Esophagus squamous epithelium (tissue), 4 donors: Measurements from ENCODE around the gene AREL1.

Source experiments
- POLR2A ChIP-seq, 4 donors: fragments of 450-650 bp; IDR thresholded peaks; one replicate each; pipeline ENCODE4 v1.6.1; 2017; ENCODE audit warnings: antibody characterized with exemption in 4 of 4, mild to moderate bottlenecking in 4 of 4, moderate library complexity in 3 of 4
- TF ChIP-seq, protein P1 (sequence below), 6 experiments: fragments of 450-650 bp in 4 of 6; fragments of 200-600 bp in 2 of 6; sonication (generic) in 2 of 6; IDR thresholded peaks; one replicate each; pipeline ENCODE4 v1.5.1; 2016 to 2019; ENCODE audit warnings: antibody characterized with exemption in 6 of 6, mild to moderate bottlenecking in 4 of 6, moderate library complexity in 4 of 6

DNA sequence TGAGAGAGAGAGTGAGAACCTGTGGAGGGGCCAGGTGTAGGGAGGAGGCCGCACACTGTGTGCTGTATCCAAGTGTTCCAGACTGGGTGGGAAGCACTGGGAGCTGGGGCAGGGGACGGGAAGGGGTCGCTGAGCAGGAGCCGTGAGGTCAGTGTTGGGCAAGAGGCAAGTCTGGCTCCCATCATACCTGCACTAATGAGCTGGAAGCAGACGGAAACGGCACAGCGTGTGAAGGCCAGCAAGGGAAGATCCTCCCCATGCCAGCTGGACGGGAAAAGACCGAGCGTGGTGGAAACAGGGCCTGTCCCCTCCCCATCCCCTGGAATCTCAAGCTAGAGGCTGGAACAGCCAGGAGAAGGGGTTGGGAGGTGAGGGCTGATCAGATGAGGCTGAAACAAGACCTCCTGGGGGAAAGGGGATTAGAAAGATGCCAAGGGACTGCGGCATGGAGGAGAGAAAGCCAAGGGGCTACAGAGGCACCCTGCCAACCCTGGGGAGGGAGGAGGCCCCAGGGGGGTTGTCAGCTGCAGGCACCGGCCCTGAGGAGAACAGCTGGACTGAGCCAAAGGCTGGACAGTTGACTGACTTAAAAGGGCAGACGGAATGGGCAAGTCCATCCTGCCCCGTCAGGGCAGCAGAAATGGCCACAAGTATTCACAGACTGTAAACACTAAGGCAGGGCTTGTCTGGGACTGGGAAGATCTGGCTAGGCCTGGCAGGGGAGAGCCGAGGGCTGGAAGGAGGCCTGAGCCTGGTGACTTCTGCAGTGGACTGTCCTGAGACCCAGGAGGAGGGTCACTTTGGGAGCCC lies 81.8 kb downstream of the AREL1 start:
- TF ChIP-seq POLR2A (IDR thresholded peaks at IDR 0.05): no peak
- TF ChIP-seq, protein P1, sequence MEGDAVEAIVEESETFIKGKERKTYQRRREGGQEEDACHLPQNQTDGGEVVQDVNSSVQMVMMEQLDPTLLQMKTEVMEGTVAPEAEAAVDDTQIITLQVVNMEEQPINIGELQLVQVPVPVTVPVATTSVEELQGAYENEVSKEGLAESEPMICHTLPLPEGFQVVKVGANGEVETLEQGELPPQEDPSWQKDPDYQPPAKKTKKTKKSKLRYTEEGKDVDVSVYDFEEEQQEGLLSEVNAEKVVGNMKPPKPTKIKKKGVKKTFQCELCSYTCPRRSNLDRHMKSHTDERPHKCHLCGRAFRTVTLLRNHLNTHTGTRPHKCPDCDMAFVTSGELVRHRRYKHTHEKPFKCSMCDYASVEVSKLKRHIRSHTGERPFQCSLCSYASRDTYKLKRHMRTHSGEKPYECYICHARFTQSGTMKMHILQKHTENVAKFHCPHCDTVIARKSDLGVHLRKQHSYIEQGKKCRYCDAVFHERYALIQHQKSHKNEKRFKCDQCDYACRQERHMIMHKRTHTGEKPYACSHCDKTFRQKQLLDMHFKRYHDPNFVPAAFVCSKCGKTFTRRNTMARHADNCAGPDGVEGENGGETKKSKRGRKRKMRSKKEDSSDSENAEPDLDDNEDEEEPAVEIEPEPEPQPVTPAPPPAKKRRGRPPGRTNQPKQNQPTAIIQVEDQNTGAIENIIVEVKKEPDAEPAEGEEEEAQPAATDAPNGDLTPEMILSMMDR (IDR thresholded peaks at IDR 0.05): no peak
